Measurements from ENCODE around the gene USP17L30. TPM values are rescaled to one million over a fixed set of nuclear protein-coding genes. Genes with fewer than 3 reads are reported as not detected.
A peak's percentile ranks its signal among the peaks of the same experiment; 100 is the strongest.
"Not testable (repeated sequence)": the region's sequence is repeated elsewhere in the genome, so short reads cannot be mapped to it uniquely, and the experiment has no call there.

USP17L30 gene, protein sequence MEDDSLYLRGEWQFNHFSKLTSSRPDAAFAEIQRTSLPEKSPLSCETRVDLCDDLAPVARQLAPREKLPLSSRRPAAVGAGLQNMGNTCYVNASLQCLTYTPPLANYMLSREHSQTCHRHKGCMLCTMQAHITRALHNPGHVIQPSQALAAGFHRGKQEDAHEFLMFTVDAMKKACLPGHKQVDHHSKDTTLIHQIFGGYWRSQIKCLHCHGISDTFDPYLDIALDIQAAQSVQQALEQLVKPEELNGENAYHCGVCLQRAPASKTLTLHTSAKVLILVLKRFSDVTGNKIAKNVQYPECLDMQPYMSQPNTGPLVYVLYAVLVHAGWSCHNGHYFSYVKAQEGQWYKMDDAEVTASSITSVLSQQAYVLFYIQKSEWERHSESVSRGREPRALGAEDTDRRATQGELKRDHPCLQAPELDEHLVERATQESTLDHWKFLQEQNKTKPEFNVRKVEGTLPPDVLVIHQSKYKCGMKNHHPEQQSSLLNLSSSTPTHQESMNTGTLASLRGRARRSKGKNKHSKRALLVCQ
- total RNA-seq = not detected
- long read RNA-seq = 0 reads

DNA sequence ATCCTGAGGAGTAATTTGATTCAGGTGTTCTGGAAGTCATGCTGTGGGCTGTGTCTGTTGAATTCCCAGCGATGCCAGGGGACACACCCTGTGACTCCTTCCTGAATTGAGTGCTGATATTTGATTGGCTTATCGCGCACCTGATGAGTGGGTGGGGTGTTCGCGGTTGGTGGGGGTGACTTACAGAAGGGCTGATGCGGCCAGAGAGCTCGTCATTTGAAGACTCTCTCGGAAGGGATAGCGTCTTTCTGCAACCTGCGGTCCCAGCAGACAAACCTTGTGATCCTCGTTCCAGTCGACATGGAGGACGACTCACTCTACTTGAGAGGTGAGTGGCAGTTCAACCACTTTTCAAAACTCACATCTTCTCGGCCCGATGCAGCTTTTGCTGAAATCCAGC lies at the start of gene USP17L30:
USP17L30 (plus strand) TSS at position 301 of the 400 bp plus-strand sequence; CDS start at position 301, 0 bp downstream.
- DNase-seq; intact Hi-C loops (cut with micrococcal nuclease); ATAC-seq: not testable (repeated sequence)

DNA sequence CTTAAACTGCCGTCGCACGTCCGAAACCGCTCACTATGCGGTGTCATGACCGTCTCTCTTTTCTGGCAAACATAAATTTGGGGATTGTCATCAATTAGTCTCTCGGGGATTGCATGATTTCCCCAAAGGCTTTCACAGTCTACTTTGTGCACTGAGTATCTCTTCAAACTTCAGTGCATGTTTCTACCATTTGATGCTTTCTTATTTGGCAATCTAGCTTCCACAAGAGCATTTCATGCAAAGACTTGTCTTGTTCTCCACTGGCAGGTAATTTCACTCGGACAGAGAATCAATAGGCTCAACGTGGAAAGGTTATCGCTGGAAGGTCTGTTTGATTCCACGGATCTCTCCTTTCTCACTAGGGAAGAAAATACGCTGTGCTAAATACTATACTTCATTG lies 38.7 kb upstream of the USP17L30 start:
- ATAC-seq; intact Hi-C loops (cut with micrococcal nuclease): not testable (repeated sequence)

DNA sequence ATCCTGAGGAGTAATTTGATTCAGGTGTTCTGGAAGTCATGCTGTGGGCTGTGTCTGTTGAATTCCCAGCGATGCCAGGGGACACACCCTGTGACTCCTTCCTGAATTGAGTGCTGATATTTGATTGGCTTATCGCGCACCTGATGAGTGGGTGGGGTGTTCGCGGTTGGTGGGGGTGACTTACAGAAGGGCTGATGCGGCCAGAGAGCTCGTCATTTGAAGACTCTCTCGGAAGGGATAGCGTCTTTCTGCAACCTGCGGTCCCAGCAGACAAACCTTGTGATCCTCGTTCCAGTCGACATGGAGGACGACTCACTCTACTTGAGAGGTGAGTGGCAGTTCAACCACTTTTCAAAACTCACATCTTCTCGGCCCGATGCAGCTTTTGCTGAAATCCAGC lies 38.1 kb upstream of the USP17L30 start, which contains the start of gene USP17L24:
USP17L24 (plus strand) TSS at position 301 of the 400 bp plus-strand sequence; CDS start at position 301, 0 bp downstream.
- DNase-seq; ATAC-seq; intact Hi-C loops (cut with micrococcal nuclease): not testable (repeated sequence)

More for the DNA sequence above, 38.7 kb upstream of the USP17L30 start:
- DNase-seq = not testable (repeated sequence)

DNA sequence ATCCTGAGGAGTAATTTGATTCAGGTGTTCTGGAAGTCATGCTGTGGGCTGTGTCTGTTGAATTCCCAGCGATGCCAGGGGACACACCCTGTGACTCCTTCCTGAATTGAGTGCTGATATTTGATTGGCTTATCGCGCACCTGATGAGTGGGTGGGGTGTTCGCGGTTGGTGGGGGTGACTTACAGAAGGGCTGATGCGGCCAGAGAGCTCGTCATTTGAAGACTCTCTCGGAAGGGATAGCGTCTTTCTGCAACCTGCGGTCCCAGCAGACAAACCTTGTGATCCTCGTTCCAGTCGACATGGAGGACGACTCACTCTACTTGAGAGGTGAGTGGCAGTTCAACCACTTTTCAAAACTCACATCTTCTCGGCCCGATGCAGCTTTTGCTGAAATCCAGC lies 33.3 kb upstream of the USP17L30 start, which contains the start of gene USP17L25:
USP17L25 (plus strand) TSS at position 301 of the 400 bp plus-strand sequence; CDS start at position 301, 0 bp downstream.
- ATAC-seq; intact Hi-C loops (cut with micrococcal nuclease); DNase-seq: not testable (repeated sequence)

DNA sequence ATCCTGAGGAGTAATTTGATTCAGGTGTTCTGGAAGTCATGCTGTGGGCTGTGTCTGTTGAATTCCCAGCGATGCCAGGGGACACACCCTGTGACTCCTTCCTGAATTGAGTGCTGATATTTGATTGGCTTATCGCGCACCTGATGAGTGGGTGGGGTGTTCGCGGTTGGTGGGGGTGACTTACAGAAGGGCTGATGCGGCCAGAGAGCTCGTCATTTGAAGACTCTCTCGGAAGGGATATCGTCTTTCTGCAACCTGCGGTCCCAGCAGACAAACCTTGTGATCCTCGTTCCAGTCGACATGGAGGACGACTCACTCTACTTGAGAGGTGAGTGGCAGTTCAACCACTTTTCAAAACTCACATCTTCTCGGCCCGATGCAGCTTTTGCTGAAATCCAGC lies 28.6 kb upstream of the USP17L30 start, which contains the start of gene USP17L26:
USP17L26 (plus strand) TSS at position 301 of the 400 bp plus-strand sequence; CDS start at position 301, 0 bp downstream.
- intact Hi-C loops (cut with micrococcal nuclease); ATAC-seq: not testable (repeated sequence)

DNA sequence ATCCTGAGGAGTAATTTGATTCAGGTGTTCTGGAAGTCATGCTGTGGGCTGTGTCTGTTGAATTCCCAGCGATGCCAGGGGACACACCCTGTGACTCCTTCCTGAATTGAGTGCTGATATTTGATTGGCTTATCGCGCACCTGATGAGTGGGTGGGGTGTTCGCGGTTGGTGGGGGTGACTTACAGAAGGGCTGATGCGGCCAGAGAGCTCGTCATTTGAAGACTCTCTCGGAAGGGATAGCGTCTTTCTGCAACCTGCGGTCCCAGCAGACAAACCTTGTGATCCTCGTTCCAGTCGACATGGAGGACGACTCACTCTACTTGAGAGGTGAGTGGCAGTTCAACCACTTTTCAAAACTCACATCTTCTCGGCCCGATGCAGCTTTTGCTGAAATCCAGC lies 23.8 kb upstream of the USP17L30 start, which contains the start of gene USP17L5:
USP17L5 (plus strand) TSS at position 301 of the 400 bp plus-strand sequence; CDS start at position 301, 0 bp downstream.
- ATAC-seq; intact Hi-C loops (cut with micrococcal nuclease); DNase-seq: not testable (repeated sequence)

More for the DNA sequence above, 28.6 kb upstream of the USP17L30 start, which contains the start of gene USP17L26:
- not testable (repeated sequence) for DNase-seq

DNA sequence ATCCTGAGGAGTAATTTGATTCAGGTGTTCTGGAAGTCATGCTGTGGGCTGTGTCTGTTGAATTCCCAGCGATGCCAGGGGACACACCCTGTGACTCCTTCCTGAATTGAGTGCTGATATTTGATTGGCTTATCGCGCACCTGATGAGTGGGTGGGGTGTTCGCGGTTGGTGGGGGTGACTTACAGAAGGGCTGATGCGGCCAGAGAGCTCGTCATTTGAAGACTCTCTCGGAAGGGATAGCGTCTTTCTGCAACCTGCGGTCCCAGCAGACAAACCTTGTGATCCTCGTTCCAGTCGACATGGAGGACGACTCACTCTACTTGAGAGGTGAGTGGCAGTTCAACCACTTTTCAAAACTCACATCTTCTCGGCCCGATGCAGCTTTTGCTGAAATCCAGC lies 19.1 kb upstream of the USP17L30 start, which contains the start of gene USP17L27:
USP17L27 (plus strand) TSS at position 301 of the 400 bp plus-strand sequence; CDS start at position 301, 0 bp downstream.
- ATAC-seq; DNase-seq; intact Hi-C loops (cut with micrococcal nuclease): not testable (repeated sequence)

DNA sequence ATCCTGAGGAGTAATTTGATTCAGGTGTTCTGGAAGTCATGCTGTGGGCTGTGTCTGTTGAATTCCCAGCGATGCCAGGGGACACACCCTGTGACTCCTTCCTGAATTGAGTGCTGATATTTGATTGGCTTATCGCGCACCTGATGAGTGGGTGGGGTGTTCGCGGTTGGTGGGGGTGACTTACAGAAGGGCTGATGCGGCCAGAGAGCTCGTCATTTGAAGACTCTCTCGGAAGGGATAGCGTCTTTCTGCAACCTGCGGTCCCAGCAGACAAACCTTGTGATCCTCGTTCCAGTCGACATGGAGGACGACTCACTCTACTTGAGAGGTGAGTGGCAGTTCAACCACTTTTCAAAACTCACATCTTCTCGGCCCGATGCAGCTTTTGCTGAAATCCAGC lies 14.3 kb upstream of the USP17L30 start, which contains the start of gene USP17L28:
USP17L28 (plus strand) TSS at position 301 of the 400 bp plus-strand sequence; CDS start at position 301, 0 bp downstream.
- ATAC-seq; DNase-seq; intact Hi-C loops (cut with micrococcal nuclease): not testable (repeated sequence)

DNA sequence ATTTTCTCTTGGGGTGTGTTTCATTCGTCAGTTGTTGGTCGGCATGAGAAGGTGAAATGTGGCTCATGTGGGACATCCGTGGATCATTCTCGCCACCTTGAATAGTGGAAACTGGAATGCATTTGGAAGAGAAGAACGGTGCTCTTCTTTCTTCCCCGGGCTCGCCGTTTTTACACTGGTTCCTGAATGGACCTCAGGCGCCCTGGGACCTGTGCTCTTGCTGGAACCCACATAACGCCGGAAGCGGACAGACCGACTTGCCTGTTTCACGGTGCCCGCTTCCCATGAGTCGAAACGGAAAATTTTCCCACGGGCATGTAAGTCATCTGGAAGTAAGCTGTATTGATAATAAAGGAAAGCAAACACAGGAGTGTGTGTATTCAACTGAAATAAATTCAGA lies 12.1 kb upstream of the USP17L30 start:
- intact Hi-C loops (cut with micrococcal nuclease); DNase-seq; ATAC-seq: not testable (repeated sequence)

DNA sequence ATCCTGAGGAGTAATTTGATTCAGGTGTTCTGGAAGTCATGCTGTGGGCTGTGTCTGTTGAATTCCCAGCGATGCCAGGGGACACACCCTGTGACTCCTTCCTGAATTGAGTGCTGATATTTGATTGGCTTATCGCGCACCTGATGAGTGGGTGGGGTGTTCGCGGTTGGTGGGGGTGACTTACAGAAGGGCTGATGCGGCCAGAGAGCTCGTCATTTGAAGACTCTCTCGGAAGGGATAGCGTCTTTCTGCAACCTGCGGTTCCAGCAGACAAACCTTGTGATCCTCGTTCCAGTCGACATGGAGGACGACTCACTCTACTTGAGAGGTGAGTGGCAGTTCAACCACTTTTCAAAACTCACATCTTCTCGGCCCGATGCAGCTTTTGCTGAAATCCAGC lies 9.6 kb upstream of the USP17L30 start, which contains the start of gene USP17L29:
USP17L29 (plus strand) TSS at position 301 of the 400 bp plus-strand sequence; CDS start at position 301, 0 bp downstream.
- ATAC-seq; DNase-seq; intact Hi-C loops (cut with micrococcal nuclease): not testable (repeated sequence)

DNA sequence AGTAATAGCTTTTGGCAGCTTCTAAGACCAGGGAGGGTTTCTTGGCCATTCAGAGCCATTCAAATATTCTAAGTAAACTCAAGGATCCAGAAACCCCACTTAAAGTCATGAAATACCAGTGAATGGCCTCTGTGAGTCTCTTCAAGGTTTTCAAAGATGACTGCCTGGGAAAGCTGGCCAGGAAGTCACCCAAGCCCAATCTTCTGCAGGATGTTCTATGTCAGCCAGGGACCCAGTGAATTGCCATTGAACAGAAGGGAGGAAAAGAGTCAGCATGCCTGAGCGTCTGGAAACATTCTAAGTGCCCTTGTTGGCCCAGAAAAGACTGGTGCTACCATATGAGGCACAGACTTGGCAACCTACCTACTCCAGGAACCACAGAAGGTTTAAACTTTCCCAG lies 17.0 kb downstream of the USP17L30 start:
- ATAC-seq; DNase-seq; intact Hi-C loops (cut with micrococcal nuclease): not testable (repeated sequence)

DNA sequence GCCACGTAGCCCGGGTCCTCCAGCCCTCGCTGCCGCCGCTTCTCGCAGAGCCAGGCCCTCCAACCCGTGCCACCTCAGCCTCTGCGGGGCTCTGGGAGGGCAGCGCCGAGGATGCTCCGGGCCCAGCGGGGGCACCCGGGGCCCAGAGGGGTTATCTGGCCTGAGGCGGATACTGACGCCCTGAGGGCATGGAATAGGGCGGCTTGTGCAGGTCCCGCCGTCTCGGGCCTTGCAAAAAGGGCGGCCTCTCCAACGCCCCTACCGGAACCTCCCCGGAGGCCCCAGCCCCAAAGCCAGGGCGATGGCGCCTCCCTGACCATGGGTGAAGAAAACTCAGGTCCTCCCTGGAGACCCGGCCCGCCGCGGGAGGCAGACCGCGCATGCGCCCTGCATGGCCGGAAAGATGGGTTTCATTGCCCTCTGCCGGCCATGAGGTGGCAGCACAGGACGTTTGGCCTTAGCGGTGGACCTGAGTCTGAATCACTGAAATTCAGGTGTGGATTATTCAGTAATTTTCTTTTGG lies 18.1 kb downstream of the USP17L30 start:
- DNase-seq = peak; percentile 66
- ATAC-seq = not testable (repeated sequence)

DNA sequence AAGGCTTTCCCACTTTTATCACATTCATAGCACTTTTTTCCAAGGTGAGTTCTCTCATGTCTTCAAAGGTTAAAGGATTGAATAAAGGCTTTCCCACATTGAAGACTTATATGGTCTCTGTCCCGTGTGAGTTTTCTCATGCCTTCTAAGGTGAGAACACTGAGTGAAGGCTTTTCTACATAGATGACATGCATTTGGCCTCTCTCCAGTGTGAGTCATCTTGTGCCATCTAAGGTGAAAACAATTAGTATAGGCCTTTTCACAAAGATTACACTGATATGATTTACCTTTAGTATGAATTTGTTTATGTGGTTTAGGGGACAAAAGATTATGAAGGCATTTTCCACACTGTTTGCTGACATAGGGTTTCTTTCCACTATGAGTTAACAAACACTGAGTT lies 21.2 kb downstream of the USP17L30 start:
- intact Hi-C loops (cut with micrococcal nuclease) = no loop called here
- ATAC-seq = no peak
- no peak for DNase-seq

More for the DNA sequence above, 18.1 kb downstream of the USP17L30 start:
- intact Hi-C loops (cut with micrococcal nuclease) = not testable (repeated sequence)

DNA sequence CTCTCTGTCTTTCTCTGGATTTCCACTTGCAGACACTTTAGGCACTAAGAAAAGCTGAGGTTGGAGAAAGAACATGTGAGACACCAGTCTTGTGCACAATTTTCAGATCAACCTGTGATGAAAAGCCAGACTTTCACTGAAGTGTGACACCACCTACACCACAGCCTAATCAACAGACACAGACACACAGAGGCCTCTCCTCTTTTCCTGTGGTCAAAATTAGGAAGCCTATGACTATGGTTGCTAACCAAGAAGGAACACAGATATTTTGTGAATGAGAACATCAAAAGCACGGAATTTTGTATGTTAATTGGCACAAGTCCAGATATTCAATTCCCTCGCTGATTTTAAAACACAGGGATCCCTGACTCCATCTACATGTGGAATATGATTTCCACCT lies 26.1 kb downstream of the USP17L30 start:
- intact Hi-C loops (cut with micrococcal nuclease); DNase-seq; ATAC-seq: not testable (repeated sequence)

DNA sequence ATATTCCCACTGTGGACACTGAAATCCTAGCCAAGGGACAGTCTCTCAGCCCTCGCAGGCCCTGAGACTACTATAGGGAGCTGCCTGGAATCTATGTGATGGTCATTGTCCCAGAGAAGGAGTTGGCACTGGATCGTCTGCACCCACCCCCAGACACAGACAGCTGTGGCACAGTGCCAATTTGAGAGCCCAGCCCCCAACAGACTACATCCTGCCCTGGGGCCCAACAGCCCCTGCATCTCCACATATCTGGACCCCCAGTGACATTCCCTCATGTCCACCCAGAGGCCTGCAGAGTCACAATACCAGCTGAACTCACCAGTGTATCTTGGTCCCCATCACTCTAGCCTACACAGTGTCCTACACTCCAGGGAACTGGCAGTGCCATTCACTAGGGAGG lies 42.8 kb downstream of the USP17L30 start:
- DNase-seq; ATAC-seq; intact Hi-C loops (cut with micrococcal nuclease): not testable (repeated sequence)

DNA sequence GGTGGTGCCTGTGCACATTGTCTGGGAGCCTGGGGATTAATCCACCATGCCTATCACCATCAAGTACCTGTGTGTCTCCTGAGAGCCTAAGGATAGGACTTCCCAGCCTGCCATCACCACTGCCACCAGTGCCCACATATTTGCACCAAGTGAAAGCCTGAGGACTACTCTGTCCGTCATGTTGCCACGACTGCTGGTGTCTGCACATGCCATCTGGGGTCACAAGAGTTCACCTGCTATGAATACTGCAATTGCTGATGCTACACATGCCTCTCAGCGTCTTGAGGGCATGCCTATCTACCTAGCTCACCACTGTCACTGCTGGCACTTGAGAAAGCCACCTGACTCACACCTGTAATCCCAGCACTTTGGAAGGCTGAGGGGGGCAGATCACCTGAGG lies 43.6 kb downstream of the USP17L30 start:
- DNase-seq; ATAC-seq; intact Hi-C loops (cut with micrococcal nuclease): not testable (repeated sequence)

DNA sequence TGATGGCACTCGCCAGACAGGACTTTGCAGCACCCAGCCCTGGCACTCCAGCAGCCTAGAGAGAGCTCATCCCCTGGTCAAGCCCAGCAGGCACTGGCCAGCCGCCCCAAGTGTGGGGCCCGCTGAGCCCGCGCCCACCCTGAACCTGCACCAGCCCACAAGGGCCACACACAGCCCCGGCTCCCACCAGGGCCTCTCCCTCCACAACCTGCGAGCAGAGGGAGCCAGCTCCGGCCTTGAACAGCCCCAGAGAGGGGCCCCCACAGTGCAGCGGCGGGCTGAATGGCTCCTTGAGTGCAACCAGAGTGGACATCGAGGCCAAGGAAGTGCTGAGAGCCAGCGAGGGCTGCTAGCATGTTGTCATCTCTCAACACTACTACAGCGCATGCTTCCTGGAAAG lies 46.9 kb downstream of the USP17L30 start:
- DNase-seq = no peak
- no peak for ATAC-seq
- intact Hi-C loops (cut with micrococcal nuclease) = no loop called here
